SK-N-SH (cell line): Measurements from ENCODE around the gene IL21R. TPM values are rescaled to one million over a fixed set of nuclear protein-coding genes. Genes with fewer than 3 reads are reported as not detected.

ENCODE experiments used
- CTCF ChIA-PET: fragments of 300-600, 350-600 bp; formaldehyde crosslinking; extraction: SDS; loops from one replicate; lab custom pipeline; 2021; lab: Yijun Ruan, JAX
- POLR2A ChIA-PET: fragments of 350-600 bp; sonication (Branson Sonifier 250); formaldehyde crosslinking; extraction: SDS; loops from one replicate; lab custom pipeline; 2020; ENCODE audit warnings: antibody characterized with exemption, inconsistent platforms; lab: Yijun Ruan, JAX
- DNase-seq: peaks from one replicate; pipeline ENCODE4 v3.0.0; 2012
- H2AFZ ChIP-seq: fragments of 200-600 bp; sonication (generic); 2 replicates; pipeline ENCODE4 v1.8.1; 2016; ENCODE audit warnings: antibody characterized with exemption, mild to moderate bottlenecking, low read depth
- H3F3A ChIP-seq: fragments of 200-600 bp; sonication (generic); replicated peaks from 2 replicates; pipeline ENCODE3; 2016; ENCODE audit warnings: antibody characterized with exemption, mild to moderate bottlenecking; ENCODE audit not compliant: insufficient read depth
- H3K27ac ChIP-seq, 2 experiments: fragments of 200-500 bp in 1 of 2; fragments of 200-600 bp in 1 of 2; sonication (Bioruptor generic) in 1 of 2; sonication (generic), shearing (Covaris generic) in 1 of 2; 2 replicates each; pipeline versions ENCODE4 v1.5.1 to v1.6.1; 2014 to 2016; ENCODE audit warnings: low read depth in 2 of 2, inconsistent platforms in 1 of 2, low read length in 1 of 2, mild to moderate bottlenecking in 1 of 2, mixed read lengths in 1 of 2
- H3K27me3 ChIP-seq: fragments of 200-600 bp; sonication (generic), shearing (Covaris generic); 2 replicates; pipeline ENCODE4 v1.6.1; 2016; ENCODE audit warnings: mixed run types; ENCODE audit not compliant: insufficient read depth
- H3K36me3 ChIP-seq, 2 experiments: fragments of 200-500 bp in 1 of 2; fragments of 200-600 bp in 1 of 2; sonication (Bioruptor generic) in 1 of 2; sonication (generic) in 1 of 2; replicated peaks in 1 of 2; 2 replicates each; pipeline versions ENCODE3 to v1.5.1; 2014 to 2016; ENCODE audit warnings: low read length in 1 of 2, mild to moderate bottlenecking in 1 of 2; ENCODE audit not compliant: insufficient read depth in 2 of 2, control insufficient read depth in 1 of 2
- H3K4me1 ChIP-seq, 2 experiments: fragments of 200-500 bp in 1 of 2; fragments of 200-600 bp in 1 of 2; sonication (Bioruptor generic) in 1 of 2; sonication (generic), shearing (Covaris generic) in 1 of 2; 2 replicates each; pipeline versions ENCODE4 v1.5.1 to v1.6.1; 2014 to 2016; ENCODE audit warnings: low read depth in 1 of 2, low read length in 1 of 2, mixed run types in 1 of 2; ENCODE audit not compliant: insufficient read depth in 2 of 2, control insufficient read depth in 1 of 2
- H3K4me2 ChIP-seq: fragments of 200-600 bp; sonication (generic), shearing (Covaris generic); 2 replicates; pipeline ENCODE4 v1.6.1; 2017; ENCODE audit warnings: mixed run types
- H3K4me3 ChIP-seq, 2 experiments: fragments of 200-500 bp in 1 of 2; fragments of 200-600 bp in 1 of 2; sonication (Bioruptor generic) in 1 of 2; sonication (generic), shearing (Covaris generic) in 1 of 2; 2 replicates each; pipeline versions ENCODE4 v1.5.1 to v1.8.1; 2014 to 2016; ENCODE audit warnings: low read depth in 2 of 2, inconsistent platforms in 1 of 2, low read length in 1 of 2, mild to moderate bottlenecking in 1 of 2, mixed read lengths in 1 of 2, moderate library complexity in 1 of 2
- H3K79me2 ChIP-seq: fragments of 200-600 bp; sonication (generic); 2 replicates; pipeline ENCODE4 v1.8.1; 2017; ENCODE audit warnings: mild to moderate bottlenecking; ENCODE audit not compliant: insufficient read depth
- H3K9ac ChIP-seq: fragments of 200-600 bp; sonication (generic); 2 replicates; pipeline ENCODE4 v1.6.1; 2017; ENCODE audit warnings: mixed run types
- H3K9me2 ChIP-seq: fragments of 200-600 bp; sonication (generic); 2 replicates; pipeline ENCODE4 v1.6.1; 2017; ENCODE audit warnings: mixed run types
- H3K9me3 ChIP-seq: fragments of 200-600 bp; sonication (generic); 2 replicates; pipeline ENCODE4 v1.6.1; 2017; ENCODE audit warnings: mixed run types, mild to moderate bottlenecking, moderate library complexity
- H4K20me1 ChIP-seq: fragments of 200-600 bp; sonication (generic); 2 replicates; pipeline ENCODE4 v1.6.1; 2017; ENCODE audit warnings: mild to moderate bottlenecking, mixed run types; ENCODE audit not compliant: insufficient read depth
- EP300 ChIP-seq, 2 experiments: IDR thresholded peaks; 2 replicates each; pipeline versions ENCODE4 v1.4.0 to v1.6.1; 2012; ENCODE audit warnings: borderline replicate concordance in 1 of 2, low read depth in 1 of 2, low read length in 1 of 2
- FOSL2 ChIP-seq: IDR thresholded peaks from 2 replicates; pipeline ENCODE4 v1.4.0; 2012; ENCODE audit warnings: low read depth, mild to moderate bottlenecking, moderate library complexity, borderline replicate concordance
- FOXJ3 ChIP-seq: sonication (generic); formaldehyde crosslinking; IDR thresholded peaks from 2 replicates; pipeline ENCODE4 v1.5.1; 2020; ENCODE audit warnings: mild to moderate bottlenecking, missing genetic modification reagents
- GABPA ChIP-seq: IDR thresholded peaks from 2 replicates; pipeline ENCODE4 v1.4.0; 2012; ENCODE audit warnings: low read depth, mild to moderate bottlenecking
- GATA2 ChIP-seq: sonication (generic); formaldehyde crosslinking; IDR thresholded peaks from 2 replicates; pipeline ENCODE4 v1.5.0; 2020; ENCODE audit warnings: mild to moderate bottlenecking, missing genetic modification reagents
- JUND ChIP-seq: IDR thresholded peaks from 2 replicates; pipeline ENCODE4 v1.4.0; 2012
- MXI1 ChIP-seq: IDR thresholded peaks from 2 replicates; pipeline ENCODE4 v1.6.1; 2012; ENCODE audit warnings: mild to moderate bottlenecking, low read depth, low read length, improper control_type of control experiment
- RCOR1 ChIP-seq: fragments of 150-350 bp; IDR thresholded peaks from 2 replicates; pipeline ENCODE4 v1.6.1; 2017; ENCODE audit warnings: antibody characterized with exemption, low read length
- SIN3A ChIP-seq: IDR thresholded peaks from 2 replicates; pipeline ENCODE4 v1.6.1; 2012; ENCODE audit warnings: low read depth, mild to moderate bottlenecking, low read length, moderate library complexity, borderline replicate concordance
- TAF1 ChIP-seq: IDR thresholded peaks from 2 replicates; pipeline ENCODE4 v1.6.1; 2012; ENCODE audit warnings: low read depth, mild to moderate bottlenecking, low read length, moderate library complexity, borderline replicate concordance
- USF2 ChIP-seq: fragments of 150-350 bp; IDR thresholded peaks from 2 replicates; pipeline ENCODE4 v1.6.1; 2017; ENCODE audit warnings: antibody characterized with exemption, low read length, low read depth, borderline replicate concordance
- YY1 ChIP-seq: IDR thresholded peaks from 2 replicates; pipeline ENCODE4 v1.4.0; 2012; ENCODE audit warnings: low read depth, mild to moderate bottlenecking
- WGBS: methylation state at CpG from one replicate; pipeline ENCODE4 v1.1.6; 2017; ENCODE audit warnings: low lambda C conversion rate; 5-methylcytosine and 5-hydroxymethylcytosine counted together
- polyA plus RNA-seq, 3 experiments: library from polyadenylated mRNA; depleted of rRNA; stranded (reverse); fragments of >200 nt; gene quantifications; 2 replicates each; pipeline ENCODE4 v1.2.3, GENCODE V29; 2012
- TF ChIP-seq, protein P1 (sequence below): IDR thresholded peaks from 2 replicates; pipeline ENCODE4 v1.6.1; 2012; ENCODE audit warnings: mild to moderate bottlenecking, low read depth, low read length, moderate library complexity
- TF ChIP-seq, protein P2 (sequence below): IDR thresholded peaks from 2 replicates; pipeline ENCODE4; 2012

Gene IL21R
- polyA plus RNA-seq, 1 of the 3 experiments (the other 2 are of a cell fraction) = 0.13 TPM

DNA sequence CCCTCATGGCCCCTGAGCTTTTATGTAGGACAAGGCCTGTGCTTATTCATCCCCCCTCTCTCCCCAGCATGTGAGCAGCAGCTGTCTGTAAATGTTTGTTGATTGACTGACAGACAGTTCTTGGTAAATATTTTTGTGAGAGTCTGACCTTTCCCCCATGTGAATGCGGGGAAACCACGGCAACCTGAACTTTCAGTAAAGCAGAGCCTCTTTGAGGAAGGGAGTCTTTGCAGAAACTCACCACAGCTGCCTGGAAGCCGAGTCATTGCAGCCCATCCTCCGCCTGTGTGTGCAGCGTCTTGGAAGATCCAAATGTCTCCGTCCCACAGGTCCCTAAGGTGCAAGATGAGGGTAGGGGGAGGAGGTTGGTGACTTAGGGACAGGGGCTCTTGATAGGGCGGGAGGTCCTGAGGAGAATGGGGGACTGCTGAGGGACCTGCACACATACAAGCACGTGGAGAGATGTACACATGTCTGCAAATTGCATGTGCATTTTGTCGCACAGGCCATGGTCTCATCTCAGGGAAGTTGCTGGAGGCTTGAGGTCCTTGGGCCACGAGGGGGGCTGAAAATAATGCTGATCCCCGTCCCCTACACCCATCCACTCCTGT lies 23.0 kb upstream of the IL21R start:
- no peak for DNase-seq
- no peaks in the 10 kb centered on the region; the same call in 1 of the 2 replicates for H3K27me3 ChIP-seq
- no peaks in the 10 kb centered on the region for H3K9me2 ChIP-seq
- H3K9ac ChIP-seq = no peak overlapping the region
- ChIA-PET POLR2A (no interaction called here), CTCF (interaction anchor here (0.7 to 2.3 kb wide), 2 partner anchors 11 to 209 kb away, joined by 3 to 9 read pairs; no protein-coding TSS in a partner anchor)
- no peaks in the 10 kb centered on the region for H3K79me2 ChIP-seq
- H3F3A ChIP-seq = no peaks in the 10 kb centered on the region
- no peak for TF ChIP-seq JUND
- no peak for TF ChIP-seq GATA2 (CRISPR knock-in tag)
- TF ChIP-seq FOSL2 = no peak
- no peak for TF ChIP-seq GABPA
- TF ChIP-seq USF2 = no peak
- TF ChIP-seq, protein P1, sequence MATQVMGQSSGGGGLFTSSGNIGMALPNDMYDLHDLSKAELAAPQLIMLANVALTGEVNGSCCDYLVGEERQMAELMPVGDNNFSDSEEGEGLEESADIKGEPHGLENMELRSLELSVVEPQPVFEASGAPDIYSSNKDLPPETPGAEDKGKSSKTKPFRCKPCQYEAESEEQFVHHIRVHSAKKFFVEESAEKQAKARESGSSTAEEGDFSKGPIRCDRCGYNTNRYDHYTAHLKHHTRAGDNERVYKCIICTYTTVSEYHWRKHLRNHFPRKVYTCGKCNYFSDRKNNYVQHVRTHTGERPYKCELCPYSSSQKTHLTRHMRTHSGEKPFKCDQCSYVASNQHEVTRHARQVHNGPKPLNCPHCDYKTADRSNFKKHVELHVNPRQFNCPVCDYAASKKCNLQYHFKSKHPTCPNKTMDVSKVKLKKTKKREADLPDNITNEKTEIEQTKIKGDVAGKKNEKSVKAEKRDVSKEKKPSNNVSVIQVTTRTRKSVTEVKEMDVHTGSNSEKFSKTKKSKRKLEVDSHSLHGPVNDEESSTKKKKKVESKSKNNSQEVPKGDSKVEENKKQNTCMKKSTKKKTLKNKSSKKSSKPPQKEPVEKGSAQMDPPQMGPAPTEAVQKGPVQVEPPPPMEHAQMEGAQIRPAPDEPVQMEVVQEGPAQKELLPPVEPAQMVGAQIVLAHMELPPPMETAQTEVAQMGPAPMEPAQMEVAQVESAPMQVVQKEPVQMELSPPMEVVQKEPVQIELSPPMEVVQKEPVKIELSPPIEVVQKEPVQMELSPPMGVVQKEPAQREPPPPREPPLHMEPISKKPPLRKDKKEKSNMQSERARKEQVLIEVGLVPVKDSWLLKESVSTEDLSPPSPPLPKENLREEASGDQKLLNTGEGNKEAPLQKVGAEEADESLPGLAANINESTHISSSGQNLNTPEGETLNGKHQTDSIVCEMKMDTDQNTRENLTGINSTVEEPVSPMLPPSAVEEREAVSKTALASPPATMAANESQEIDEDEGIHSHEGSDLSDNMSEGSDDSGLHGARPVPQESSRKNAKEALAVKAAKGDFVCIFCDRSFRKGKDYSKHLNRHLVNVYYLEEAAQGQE = no peak
- no peak for TF ChIP-seq MXI1
- TF ChIP-seq YY1 = no peak
- TF ChIP-seq EP300 (IDR thresholded peaks at IDR 0.05; ENCODE audit: borderline replicate concordance in 1 of 2, low read depth in 1 of 2, low read length in 1 of 2) = no peak
- no peak for TF ChIP-seq FOXJ3 (CRISPR knock-in tag)
- TF ChIP-seq, protein P2, sequence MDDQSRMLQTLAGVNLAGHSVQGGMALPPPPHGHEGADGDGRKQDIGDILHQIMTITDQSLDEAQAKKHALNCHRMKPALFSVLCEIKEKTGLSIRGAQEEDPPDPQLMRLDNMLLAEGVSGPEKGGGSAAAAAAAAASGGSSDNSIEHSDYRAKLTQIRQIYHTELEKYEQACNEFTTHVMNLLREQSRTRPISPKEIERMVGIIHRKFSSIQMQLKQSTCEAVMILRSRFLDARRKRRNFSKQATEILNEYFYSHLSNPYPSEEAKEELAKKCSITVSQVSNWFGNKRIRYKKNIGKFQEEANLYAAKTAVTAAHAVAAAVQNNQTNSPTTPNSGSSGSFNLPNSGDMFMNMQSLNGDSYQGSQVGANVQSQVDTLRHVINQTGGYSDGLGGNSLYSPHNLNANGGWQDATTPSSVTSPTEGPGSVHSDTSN = no peak
- TF ChIP-seq RCOR1 = no peak
- TF ChIP-seq TAF1 = no peak
- TF ChIP-seq SIN3A = no peak
- 36% methylated on average over 11 of the region's 11 CpGs for WGBS
- no peak overlapping the region for H3K27ac ChIP-seq
- H3K4me1 ChIP-seq = no peaks in the 10 kb centered on the region
- H3K4me3 ChIP-seq = no peak overlapping the region
- no peaks in the 10 kb centered on the region for H3K36me3 ChIP-seq
- H3K4me2 ChIP-seq = no peak overlapping the region
- H2AFZ ChIP-seq = no peak overlapping the region
- no peaks in the 10 kb centered on the region for H3K9me3 ChIP-seq
- no peaks in the 10 kb centered on the region for H4K20me1 ChIP-seq
